OCI-LY1 (cell line): ENCODE measurements around the gene PLA2G2E.

Experiments
- H2AFZ ChIP-seq: fragments of 200-600 bp; sonication (generic), shearing (Covaris generic); 2 replicates; pipeline ENCODE4 v1.6.0; 2014; ENCODE audit warnings: antibody characterized with exemption, mild to moderate bottlenecking, low read length
- H3F3A ChIP-seq: fragments of 200-600 bp; sonication (generic), shearing (Covaris generic); 2 replicates; pipeline ENCODE4 v1.6.0; 2014; ENCODE audit warnings: mild to moderate bottlenecking, antibody characterized with exemption, low read length, moderate library complexity; ENCODE audit not compliant: insufficient read depth
- H3K27ac ChIP-seq: fragments of 200-600 bp; sonication (generic); 2 replicates; pipeline ENCODE4 v1.5.1; 2014; ENCODE audit warnings: low read length, mixed run types, mild to moderate bottlenecking, low read depth; ENCODE audit not compliant: poor library complexity, severe bottlenecking
- H3K27me3 ChIP-seq: fragments of 200-600 bp; sonication (generic); 2 replicates; pipeline ENCODE4 v1.6.0; 2014; ENCODE audit warnings: antibody characterized with exemption, mild to moderate bottlenecking, low read length, moderate library complexity; ENCODE audit not compliant: insufficient read depth
- H3K36me3 ChIP-seq: fragments of 200-600 bp; sonication (generic); 2 replicates; pipeline ENCODE4 v1.6.1; 2014; ENCODE audit warnings: mild to moderate bottlenecking, antibody characterized with exemption, low read length, moderate library complexity, mixed read lengths; ENCODE audit not compliant: insufficient read depth
- H3K4me1 ChIP-seq: fragments of 200-600 bp; sonication (generic); 2 replicates; pipeline ENCODE4 v1.5.1; 2014; ENCODE audit warnings: mild to moderate bottlenecking, low read length, moderate library complexity; ENCODE audit not compliant: insufficient read depth, severe bottlenecking
- H3K4me2 ChIP-seq: fragments of 200-600 bp; sonication (generic), shearing (Covaris generic); 2 replicates; pipeline ENCODE4 v1.6.1; 2014; ENCODE audit warnings: low read length
- H3K4me3 ChIP-seq: fragments of 200-600 bp; sonication (generic); 2 replicates; pipeline ENCODE4 v1.5.1; 2014; ENCODE audit warnings: low read length, low read depth, mild to moderate bottlenecking, mixed read lengths; ENCODE audit not compliant: poor library complexity, severe bottlenecking
- H3K79me2 ChIP-seq: fragments of 200-600 bp; shearing (Covaris generic); 2 replicates; pipeline ENCODE4 v1.6.1; 2016; ENCODE audit warnings: mixed run types, low read length, mixed read lengths; ENCODE audit not compliant: insufficient read depth
- H3K9ac ChIP-seq: fragments of 200-600 bp; sonication (generic), shearing (Covaris generic); 2 replicates; pipeline ENCODE4 v1.6.1; 2014; ENCODE audit warnings: mild to moderate bottlenecking, low read length, mixed read lengths
- H3K9me2 ChIP-seq: fragments of 200-600 bp; sonication (generic), shearing (Covaris generic); 2 replicates; pipeline ENCODE4 v1.6.1; 2014; ENCODE audit warnings: low read depth, mild to moderate bottlenecking, low read length, mixed read lengths
- H3K9me3 ChIP-seq: fragments of 200-600 bp; shearing (Covaris generic); 2 replicates; pipeline ENCODE4 v1.6.1; 2014; ENCODE audit warnings: low read length, mixed read lengths
- H4K20me1 ChIP-seq: fragments of 200-600 bp; sonication (generic), shearing (Covaris generic); 2 replicates; pipeline ENCODE4 v1.6.0; 2016; ENCODE audit warnings: mild to moderate bottlenecking, low read length; ENCODE audit not compliant: insufficient read depth
- EZH2 ChIP-seq: fragments of 200-600 bp; sonication (generic), shearing (Covaris generic); IDR thresholded peaks from 2 replicates; pipeline ENCODE4 v1.8.0; 2017; ENCODE audit warnings: borderline replicate concordance, mixed run types, mild to moderate bottlenecking, antibody characterized with exemption, low read length, moderate library complexity, mixed read lengths
- TF ChIP-seq, protein P1 (sequence below): fragments of 200-600 bp; sonication (generic), shearing (Covaris generic); IDR thresholded peaks from 2 replicates; pipeline ENCODE4 v1.5.1; 2017; ENCODE audit warnings: mild to moderate bottlenecking, antibody characterized with exemption, low read length, moderate library complexity, mixed read lengths

PLA2G2E gene

GRCh38 chr1:19877821-19878636 lies 45.4 kb downstream of the PLA2G2E start:
- H3K27me3 ChIP-seq: peaks cover 3% of the 10 kb centered on the region; the same call in 1 of the 2 replicates
- H3K36me3 ChIP-seq: no peaks in the 10 kb centered on the region
- H4K20me1 ChIP-seq: no peaks in the 10 kb centered on the region
- no peaks in the 10 kb centered on the region for H3K9me3 ChIP-seq
- H3K9ac ChIP-seq: no peak overlapping the region
- no peak overlapping the region for H3K4me3 ChIP-seq
- peaks cover 7% of the 10 kb centered on the region for H3K4me1 ChIP-seq
- H3K27ac ChIP-seq: no peak overlapping the region
- H3F3A ChIP-seq: no peaks in the 10 kb centered on the region
- no peak overlapping the region for H2AFZ ChIP-seq
- no peak overlapping the region for H3K4me2 ChIP-seq
- no peaks in the 10 kb centered on the region for H3K9me2 ChIP-seq
- TF ChIP-seq, protein P1, sequence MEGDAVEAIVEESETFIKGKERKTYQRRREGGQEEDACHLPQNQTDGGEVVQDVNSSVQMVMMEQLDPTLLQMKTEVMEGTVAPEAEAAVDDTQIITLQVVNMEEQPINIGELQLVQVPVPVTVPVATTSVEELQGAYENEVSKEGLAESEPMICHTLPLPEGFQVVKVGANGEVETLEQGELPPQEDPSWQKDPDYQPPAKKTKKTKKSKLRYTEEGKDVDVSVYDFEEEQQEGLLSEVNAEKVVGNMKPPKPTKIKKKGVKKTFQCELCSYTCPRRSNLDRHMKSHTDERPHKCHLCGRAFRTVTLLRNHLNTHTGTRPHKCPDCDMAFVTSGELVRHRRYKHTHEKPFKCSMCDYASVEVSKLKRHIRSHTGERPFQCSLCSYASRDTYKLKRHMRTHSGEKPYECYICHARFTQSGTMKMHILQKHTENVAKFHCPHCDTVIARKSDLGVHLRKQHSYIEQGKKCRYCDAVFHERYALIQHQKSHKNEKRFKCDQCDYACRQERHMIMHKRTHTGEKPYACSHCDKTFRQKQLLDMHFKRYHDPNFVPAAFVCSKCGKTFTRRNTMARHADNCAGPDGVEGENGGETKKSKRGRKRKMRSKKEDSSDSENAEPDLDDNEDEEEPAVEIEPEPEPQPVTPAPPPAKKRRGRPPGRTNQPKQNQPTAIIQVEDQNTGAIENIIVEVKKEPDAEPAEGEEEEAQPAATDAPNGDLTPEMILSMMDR: no peak
- no peak for TF ChIP-seq EZH2
- H3K79me2 ChIP-seq: peaks cover 4% of the 10 kb centered on the region

- Histone ChIP-seq H3K4me1 (peaks cover 5% of the 10 kb centered on the region), H2AFZ (no peak overlapping the region), H3F3A (no peaks in the 10 kb centered on the region), H3K27ac (no peak overlapping the region), H3K36me3 (no peaks in the 10 kb centered on the region), H3K27me3 (peaks cover 3% of the 10 kb centered on the region; the same call in 1 of the 2 replicates), H3K9ac (no peak overlapping the region), H3K9me2 (no peaks in the 10 kb centered on the region), H3K4me3 (no peak overlapping the region), H3K4me2 (no peak overlapping the region), H3K79me2 (no peaks in the 10 kb centered on the region), H3K9me3 (no peaks in the 10 kb centered on the region), H4K20me1 (no peaks in the 10 kb centered on the region)
- TF ChIP-seq EZH2: no peak
- TF ChIP-seq, protein P1: no peak
Observed at GRCh38 chr1:19877181-19877750, 46.2 kb downstream of the PLA2G2E start.

DNA sequence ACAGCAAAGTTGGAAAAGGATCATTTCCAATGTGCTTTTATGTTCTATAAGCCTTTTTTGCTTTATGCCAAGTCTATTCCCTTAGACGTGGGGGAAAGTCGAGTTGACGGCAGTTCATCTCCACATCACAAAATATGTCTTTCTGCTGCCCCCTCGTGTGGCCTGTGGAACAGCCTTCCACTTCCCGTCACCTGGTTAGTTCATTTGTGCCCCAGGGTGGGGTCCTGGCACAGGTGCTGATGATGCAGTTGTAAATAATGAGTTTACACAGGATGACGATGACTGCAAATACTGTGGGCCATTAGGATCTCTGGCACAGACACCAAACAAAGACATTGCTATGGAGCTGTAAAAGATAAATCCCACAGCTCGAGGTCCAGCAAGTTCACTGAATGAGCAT lies 51.2 kb downstream of the PLA2G2E start:
- H3F3A ChIP-seq: no peaks in the 10 kb centered on the region
- no peak overlapping the region for H3K4me3 ChIP-seq
- 0 out of 2 replicates have a peak, but pooled peaks cover 3% of the 10 kb centered on the region for H3K27me3 ChIP-seq
- H2AFZ ChIP-seq: no peak overlapping the region
- H4K20me1 ChIP-seq: no peaks in the 10 kb centered on the region
- H3K79me2 ChIP-seq: no peaks in the 10 kb centered on the region
- no peak overlapping the region for H3K27ac ChIP-seq
- H3K36me3 ChIP-seq: no peaks in the 10 kb centered on the region
- H3K9me3 ChIP-seq: no peaks in the 10 kb centered on the region
- TF ChIP-seq, protein P1: peak; percentile 38; the same call in 1 of the 2 replicates
- no peak for TF ChIP-seq EZH2
- H3K4me1 ChIP-seq: no peaks in the 10 kb centered on the region
- no peaks in the 10 kb centered on the region for H3K9me2 ChIP-seq
- no peak overlapping the region for H3K9ac ChIP-seq
- no peak overlapping the region for H3K4me2 ChIP-seq
